ENCODE results near the gene OLA1.

OLA1 gene

DNA sequence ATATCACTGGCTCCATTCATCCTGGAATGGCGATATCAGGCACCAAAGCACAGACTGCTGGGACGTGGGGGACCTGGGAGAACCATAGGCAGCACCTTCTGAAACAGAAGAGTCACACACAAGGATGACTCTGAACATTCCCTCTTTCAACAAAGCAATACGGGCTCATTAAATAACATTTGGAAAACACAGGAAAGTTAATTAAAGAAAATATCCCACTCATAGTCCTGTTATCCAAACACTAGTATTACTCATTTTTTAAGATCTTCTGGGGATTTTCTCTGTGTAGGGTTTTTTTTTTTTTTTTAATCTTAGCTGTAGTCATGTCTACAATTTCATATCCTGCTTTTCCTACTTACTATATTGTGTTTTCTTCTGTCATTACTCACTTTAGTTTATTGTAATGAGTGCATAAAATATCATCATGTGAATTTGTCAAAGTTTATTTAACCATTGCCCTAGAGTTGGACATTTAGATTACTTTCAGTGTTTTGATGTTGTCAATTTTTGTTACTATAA is 213.2 kb downstream of the OLA1 start:
- DNase-seq (ENCODE audit: low spot score): no peak

DNA sequence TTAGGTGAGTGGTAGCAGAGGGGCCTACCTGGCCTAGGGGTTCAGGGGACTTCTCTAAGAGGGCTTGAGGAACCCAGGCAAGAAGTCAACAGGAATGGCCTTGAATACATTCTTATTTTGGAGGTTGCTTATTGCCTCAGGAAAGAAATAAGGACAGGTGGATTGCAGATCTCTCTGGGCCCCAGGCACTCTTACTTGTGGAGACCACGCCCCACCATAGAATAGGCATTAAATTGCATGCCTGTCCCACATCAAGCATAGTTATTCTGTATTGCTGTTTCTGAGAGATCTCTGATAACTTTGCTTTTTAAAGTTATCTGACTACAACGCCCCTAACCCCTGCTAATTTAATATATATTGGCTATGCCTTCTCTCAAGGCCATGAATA is 215.2 kb downstream of the OLA1 start:
- no peak for DNase-seq (ENCODE audit: low spot score)

DNA sequence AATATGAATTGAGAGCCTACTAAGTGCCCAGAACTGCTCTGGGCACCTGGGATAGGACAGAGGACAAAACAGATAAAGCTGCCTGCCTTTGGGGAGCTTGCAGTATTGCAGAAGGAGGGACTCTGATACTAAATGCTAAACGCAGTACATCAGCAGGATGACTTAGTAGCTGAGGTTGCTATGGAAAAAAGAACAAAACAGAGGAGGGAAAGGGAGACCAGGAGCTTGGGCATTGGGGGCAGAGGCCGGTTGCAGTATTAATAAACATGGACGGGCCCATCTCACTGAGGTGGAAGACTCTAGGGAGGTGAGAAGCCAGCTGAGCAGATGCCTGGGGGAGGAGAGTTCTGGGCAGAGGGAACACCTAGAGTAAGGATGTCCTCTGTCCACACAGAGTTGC is 217.1 kb downstream of the OLA1 start:
- no peak for DNase-seq (ENCODE audit: low spot score)

DNA sequence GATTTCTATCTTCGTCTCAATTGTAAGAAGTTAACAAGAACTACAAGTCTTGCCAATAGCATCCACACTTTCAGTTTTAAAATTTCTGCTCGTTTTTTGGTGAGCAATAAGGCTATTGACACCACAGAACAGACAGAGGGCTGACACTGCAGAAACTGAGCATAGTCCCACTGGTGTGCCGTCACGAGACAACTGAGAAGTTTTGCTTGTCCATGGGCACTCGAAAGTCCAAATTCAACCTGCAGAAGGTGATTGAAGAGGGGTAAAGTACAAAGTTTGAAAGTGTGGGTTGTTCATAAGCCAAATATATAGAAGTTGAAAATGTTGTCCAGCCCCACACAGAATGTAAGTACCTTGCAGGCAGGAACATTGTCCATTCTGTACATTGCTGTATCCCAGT is 219.4 kb downstream of the OLA1 start:
- no peak for DNase-seq (ENCODE audit: low spot score)

DNA sequence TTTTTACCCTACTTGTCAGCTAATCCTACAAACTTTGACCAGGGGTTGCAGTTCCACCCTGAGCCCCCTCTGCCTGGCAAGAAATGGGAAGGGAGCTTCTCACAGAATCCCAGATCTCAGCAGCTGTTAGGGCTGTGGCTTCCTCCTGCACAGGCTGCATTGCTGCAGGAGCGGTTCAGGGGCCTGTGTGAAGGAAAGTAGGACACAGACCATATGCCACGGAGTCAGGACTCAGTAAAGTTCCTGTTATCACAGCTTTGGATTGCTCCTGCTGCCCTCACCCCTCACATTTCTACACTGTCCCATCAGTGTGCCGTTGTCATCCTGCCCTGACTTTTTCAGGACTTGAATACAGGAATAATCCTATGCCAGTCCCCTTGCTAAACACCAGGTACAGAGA is 220.4 kb downstream of the OLA1 start:
- no peak for DNase-seq (ENCODE audit: low spot score)

DNA sequence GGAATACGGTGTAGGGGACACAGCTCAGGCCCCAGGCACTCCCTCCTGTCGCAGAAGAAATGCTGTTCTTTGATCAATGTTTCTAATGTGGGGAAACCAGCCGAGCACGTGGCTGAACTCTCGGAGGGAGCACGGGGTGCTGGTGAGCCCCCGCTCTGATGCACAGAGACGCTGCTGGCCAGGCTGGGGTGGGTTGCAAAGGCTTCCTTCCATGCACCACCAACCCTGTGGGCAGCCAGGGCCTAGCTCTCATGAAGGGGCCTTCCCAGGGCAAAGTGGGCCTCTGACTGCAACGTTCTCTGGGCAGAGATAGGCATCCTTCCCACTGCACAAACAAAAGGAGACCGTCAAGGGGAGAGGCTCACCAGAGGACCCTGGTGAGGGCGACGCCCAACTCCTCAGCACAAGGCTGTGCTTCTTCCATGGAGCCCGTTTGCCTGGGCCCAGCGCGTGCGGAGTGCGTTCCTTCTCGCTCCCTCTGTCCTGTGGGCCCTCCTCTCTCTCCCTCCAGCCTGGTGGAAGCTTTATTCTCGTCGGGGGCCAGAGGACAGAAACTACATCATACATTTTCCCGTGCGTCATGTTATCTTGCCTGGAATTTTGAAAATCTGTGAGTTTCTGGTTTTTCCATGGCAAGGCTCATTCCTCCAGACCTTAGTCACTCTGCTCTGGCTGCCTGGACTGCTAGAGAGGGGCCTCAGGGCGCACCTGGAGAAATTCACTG is 222.0 kb downstream of the OLA1 start:
- no peak for DNase-seq (ENCODE audit: low spot score)

DNA sequence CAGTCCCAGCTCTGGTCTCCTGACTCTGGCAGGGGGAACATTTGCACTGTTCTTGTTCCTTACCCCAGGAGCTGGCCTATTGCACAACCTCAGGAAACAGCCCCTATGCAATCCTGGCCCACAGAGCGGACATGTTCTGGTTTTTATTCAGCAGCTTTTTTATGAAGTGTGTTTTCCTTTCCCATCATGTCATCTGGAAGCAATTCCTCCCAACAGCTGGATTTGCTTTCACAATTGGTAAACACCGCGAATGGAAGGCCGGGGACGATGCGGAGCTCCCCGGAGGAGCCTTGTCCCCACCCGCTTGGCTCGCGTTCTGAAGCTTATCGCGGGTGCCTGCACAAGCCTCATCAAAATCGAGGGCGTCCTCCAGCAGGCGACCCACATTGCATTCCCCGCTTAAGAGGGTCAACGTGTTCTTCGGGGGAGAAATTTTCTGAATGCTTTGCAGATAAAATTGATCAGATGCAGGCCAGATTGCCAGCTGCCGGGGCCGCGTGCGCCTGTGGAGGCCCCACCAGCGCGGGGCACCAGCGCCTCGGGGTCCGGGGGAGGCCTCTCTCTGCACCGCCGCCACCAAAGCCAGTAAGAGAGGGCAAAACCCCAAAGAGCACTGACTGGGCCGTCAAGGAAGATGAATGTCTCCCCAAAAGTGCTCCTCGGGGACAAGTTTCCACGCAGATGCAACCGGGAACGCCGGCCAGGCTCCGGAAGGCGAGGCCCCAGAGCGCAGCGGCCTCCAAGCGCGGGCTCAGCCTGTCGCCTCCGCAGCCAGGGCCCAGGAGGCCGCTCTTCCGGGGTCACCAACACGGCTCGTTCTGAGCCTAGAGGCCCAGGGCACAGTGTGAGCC is 222.8 kb downstream of the OLA1 start:
- DNase-seq (ENCODE audit: low spot score): no peak

DNA sequence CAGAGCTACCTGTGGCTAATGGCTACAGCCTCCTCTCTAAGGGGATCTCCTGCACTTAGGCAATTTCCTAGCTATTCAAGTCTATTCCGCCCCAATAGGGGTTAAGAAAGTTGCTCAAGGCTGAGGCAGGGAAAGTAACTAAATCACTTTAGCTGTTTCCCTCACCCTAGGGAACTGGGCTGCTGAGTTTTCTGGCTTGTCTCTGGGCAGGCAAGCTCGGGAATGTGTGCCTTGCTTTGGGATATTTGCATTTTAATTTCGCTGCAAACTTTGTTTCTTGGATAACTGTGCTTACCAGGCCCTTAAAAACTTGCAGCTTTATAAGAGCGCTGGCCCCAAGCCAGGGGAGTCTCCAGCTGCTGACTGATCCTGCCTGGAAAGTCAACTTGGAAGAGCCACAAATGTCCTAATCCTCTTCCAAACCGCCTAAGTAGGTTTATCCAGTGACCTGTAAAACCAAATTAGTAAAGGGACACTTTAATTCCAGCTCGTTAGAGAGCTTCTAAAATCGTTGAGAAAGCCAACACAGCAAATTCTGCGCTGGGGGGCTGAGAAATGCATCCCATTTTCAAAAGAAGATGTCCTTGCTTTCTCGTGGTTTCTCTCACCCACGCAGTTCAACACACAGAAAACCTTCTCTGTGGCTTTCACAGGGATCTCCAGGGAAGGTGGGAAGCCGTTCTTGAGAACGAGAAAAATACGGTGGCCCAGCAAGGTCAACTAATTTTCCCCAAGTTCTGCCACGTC is 223.6 kb downstream of the OLA1 start:
- no peak for DNase-seq (ENCODE audit: low spot score)

DNA sequence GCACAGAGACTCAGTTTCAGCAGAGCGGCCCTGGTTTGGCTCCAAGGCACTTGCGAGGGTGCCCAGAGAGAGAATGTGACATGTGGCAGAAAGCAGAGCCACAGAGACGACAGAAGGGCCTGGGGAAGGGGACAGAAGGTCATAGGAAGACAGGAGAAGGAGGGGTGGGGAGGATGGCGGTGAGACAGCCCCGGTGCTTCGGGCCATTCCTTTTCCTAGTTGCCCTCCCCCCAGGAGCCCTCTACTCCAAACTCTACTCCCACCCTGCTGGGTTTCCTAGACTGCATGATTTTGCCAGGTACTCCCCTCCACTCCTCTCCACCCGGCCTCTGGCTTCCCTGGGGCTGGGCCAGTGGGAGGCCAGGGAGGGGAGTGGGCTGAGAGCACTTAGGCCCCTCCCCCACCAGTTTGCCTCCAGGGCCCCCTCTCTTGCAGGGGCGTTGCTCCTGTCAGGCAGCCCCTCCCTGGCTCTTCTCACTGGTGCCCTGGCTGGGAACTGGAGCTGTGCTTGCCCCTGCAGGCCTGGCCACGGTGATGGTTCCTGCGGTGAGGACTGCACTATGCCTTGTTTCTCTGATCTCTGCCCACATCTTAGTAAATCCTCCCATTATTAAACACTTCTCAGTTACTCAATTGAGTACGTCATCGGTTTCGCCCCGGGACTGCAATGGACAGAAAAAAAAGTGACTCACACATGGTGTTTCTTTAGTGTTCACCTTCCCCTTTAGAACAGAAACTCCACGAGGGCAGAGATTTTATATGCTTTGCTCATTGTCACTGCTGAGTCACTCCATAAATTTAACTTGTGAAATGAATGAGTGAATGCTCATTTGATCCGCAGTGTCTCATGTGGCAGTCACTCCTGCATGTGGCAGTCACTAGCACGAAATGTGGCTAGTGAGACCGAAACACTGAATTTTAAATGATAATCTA is 224.5 kb downstream of the OLA1 start:
- DNase-seq (ENCODE audit: low spot score): peak; percentile 29
